ENCODE results near the gene VSTM2L. TPM values are rescaled to one million over a fixed set of nuclear protein-coding genes. Genes with fewer than 3 reads are reported as not detected.

VSTM2L gene
- total and polyA plus RNA-seq, 4 donors = 8.0 to 71.6 (median 31.4) TPM

DNA sequence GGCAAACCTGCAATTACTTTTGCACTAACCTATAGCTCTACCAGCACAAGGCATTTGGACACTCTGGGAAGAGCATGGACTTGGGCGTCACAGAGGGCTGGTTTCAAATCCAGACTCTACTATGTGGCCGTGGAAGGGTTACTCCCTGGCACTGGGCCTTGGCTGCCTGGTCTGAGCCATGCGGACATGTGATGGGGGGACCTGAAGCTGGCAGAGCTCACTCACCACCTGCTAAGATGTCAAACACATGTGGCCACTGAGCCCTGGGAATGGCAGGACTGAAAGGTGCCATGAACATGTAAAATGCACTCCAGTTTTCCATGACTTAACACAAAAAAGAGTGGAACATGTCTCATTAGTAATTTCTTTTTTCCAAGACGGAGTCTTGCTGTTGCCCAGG, 23.7 kb downstream of the VSTM2L start:
- ATAC-seq (ENCODE audit: insufficient read depth, low FRiP score) (no peak), DNase-seq (no peak)
- WGBS, 2 donors = 88 to 94% methylated on average over 4 of the region's 4 CpGs
- no peak for TF ChIP-seq CTCF (IDR thresholded peaks at IDR 0.05; ENCODE audit: control extremely low read depth, extremely low read depth)
- no peak overlapping the region for H3K4me3 ChIP-seq
- H3K4me1 ChIP-seq (ENCODE audit: control insufficient read depth in 5 of 5, insufficient read depth in 5 of 5, low read length in 5 of 5) = no peaks in the 10 kb centered on the region
- no peak overlapping the region for H3K27ac ChIP-seq (ENCODE audit: low read depth in 1 of 2, low read length in 1 of 2)
- no peaks in the 10 kb centered on the region for H3K36me3 ChIP-seq (ENCODE audit: control insufficient read depth in 4 of 4, insufficient read depth in 4 of 4, low read length in 4 of 4)
- no peak overlapping the region for H3K9ac ChIP-seq (ENCODE audit: insufficient read depth in 1 of 2, low read length in 2 of 2)
- no peaks in the 10 kb centered on the region for H3K9me3 ChIP-seq (ENCODE audit: control insufficient read depth in 4 of 4, insufficient read depth in 3 of 4, low read length in 3 of 4)
- H3K27me3 ChIP-seq (ENCODE audit: control insufficient read depth in 3 of 3, insufficient read depth in 3 of 3, low read length in 2 of 3) = peaks cover 0 to 2% (median 0%) of the 10 kb centered on the region in 3 donors

DNA sequence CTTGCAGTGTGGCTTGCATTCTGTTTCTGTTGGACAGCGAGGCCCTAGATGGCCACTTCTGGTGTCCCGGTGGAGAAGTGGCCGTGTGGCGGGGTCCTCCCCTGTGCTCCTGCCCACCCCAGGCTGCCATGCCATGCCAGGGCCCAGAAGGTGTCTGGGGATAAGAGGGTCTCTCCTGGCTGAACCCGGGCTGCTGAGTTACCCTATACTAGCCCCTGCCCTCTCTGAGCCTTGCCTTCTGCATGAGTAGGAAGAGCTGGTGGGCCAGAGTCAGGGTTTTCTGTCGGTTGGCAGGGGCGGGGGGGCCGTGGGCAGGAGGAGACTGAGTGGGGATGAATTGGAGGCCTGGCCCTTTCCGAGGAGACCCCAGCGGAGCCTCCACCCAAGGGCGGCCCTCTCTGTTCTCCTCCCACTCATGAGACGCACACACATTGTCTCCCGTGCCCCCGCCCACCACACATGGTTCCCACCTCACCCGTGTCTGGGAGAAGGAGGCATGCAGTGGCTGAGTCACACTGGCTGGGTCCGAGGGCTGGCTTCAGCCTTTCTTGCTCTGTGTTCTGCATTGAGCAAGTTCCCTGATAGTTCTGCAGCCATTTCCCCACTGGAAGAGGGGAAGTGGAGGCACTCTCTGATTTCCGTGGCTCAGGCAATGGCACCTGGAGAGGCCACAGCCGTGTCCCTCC, 24.6 kb downstream of the VSTM2L start:
- H3K9ac ChIP-seq (ENCODE audit: insufficient read depth in 1 of 2, low read length in 2 of 2) = no peak overlapping the region
- TF ChIP-seq CTCF (IDR thresholded peaks at IDR 0.05; ENCODE audit: control extremely low read depth, extremely low read depth) = no peak
- no peak for ATAC-seq (ENCODE audit: insufficient read depth, low FRiP score)
- no peaks in the 10 kb centered on the region for H3K9me3 ChIP-seq (ENCODE audit: control insufficient read depth in 4 of 4, insufficient read depth in 3 of 4, low read length in 3 of 4)
- no peaks in the 10 kb centered on the region for H3K4me1 ChIP-seq (ENCODE audit: control insufficient read depth in 5 of 5, insufficient read depth in 5 of 5, low read length in 5 of 5)
- H3K27ac ChIP-seq (ENCODE audit: low read depth in 1 of 2, low read length in 1 of 2) = no peak overlapping the region
- no peak overlapping the region for H3K4me3 ChIP-seq
- WGBS, 2 donors = 85 to 88% methylated on average over 18 of the region's 18 CpGs
- H3K36me3 ChIP-seq (ENCODE audit: control insufficient read depth in 4 of 4, insufficient read depth in 4 of 4, low read length in 4 of 4) = no peaks in the 10 kb centered on the region
- H3K27me3 ChIP-seq (ENCODE audit: control insufficient read depth in 3 of 3, insufficient read depth in 3 of 3, low read length in 2 of 3) = peaks cover 0 to 2% (median 0%) of the 10 kb centered on the region in 3 donors
- no peak for DNase-seq

DNA sequence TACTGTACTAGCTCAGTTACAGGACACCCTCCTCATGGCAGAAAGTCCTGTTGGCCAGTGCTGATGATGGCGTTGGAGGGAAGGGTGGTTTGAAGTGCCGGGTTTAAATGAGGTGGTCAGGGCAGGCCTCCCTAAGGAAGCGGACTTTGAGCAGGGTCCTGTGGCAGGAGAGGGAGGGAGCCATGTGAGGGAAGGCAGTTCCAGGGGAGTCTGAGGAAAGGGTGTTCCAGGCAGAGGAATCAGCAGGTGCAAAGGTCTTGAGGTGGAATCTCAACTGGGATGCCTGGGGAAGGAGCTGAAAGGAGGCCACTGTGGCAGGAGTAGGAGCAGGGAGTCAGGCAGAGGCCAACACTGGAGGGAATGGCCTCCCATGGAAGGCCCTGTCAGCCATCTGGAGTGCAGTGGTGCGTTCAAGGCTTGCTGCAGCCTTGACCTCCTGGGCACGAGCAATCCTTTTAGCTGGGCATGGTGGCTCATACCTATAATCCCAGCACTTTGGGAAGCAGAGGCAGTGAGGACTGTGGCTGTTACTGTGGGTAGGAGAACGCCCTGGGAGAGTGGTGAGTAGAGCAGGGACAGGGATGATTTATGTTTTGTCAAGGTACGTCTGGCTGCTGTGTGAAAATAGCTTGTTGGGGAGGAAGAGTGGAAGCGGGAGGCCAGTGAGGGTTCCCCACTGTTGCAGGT, 26.2 kb downstream of the VSTM2L start:
- H3K36me3 ChIP-seq (ENCODE audit: control insufficient read depth in 4 of 4, insufficient read depth in 4 of 4, low read length in 4 of 4) = no peaks in the 10 kb centered on the region
- no peak overlapping the region for H3K9ac ChIP-seq (ENCODE audit: insufficient read depth in 1 of 2, low read length in 2 of 2)
- no peak overlapping the region for H3K4me3 ChIP-seq
- DNase-seq (no peak), ATAC-seq (ENCODE audit: insufficient read depth, low FRiP score) (no peak)
- H3K27me3 ChIP-seq (ENCODE audit: control insufficient read depth in 3 of 3, insufficient read depth in 3 of 3, low read length in 2 of 3) = peaks cover 0 to 2% (median 0%) of the 10 kb centered on the region in 3 donors
- WGBS, 2 donors = 68 to 74% methylated on average over 8 of the region's 8 CpGs
- H3K9me3 ChIP-seq (ENCODE audit: control insufficient read depth in 4 of 4, insufficient read depth in 3 of 4, low read length in 3 of 4) = no peaks in the 10 kb centered on the region
- no peaks in the 10 kb centered on the region for H3K4me1 ChIP-seq (ENCODE audit: control insufficient read depth in 5 of 5, insufficient read depth in 5 of 5, low read length in 5 of 5)
- TF ChIP-seq CTCF (IDR thresholded peaks at IDR 0.05; ENCODE audit: control extremely low read depth, extremely low read depth) = no peak
- no peak overlapping the region for H3K27ac ChIP-seq (ENCODE audit: low read depth in 1 of 2, low read length in 1 of 2)
